K562 (cell line): ENCODE data around the gene AHNAK. TPM values are rescaled to one million over a fixed set of nuclear protein-coding genes. Genes with fewer than 3 reads are reported as not detected.
A peak's percentile ranks its signal among the peaks of the same experiment; 100 is the strongest.

Experiments
- ATAC-seq: fragments of 200-7000 bp; cut with Tn5 transposase; 3 replicates; pipeline ENCODE4 v1.9.1; 2020; ENCODE audit warnings: moderate library complexity
- BruUV-seq: library from RNA; stranded (reverse); fragments of 400-500 nt; replicated peaks from 2 replicates; lab custom pipeline; 2021; lab: Mats Ljungman, UMichigan
- CTCF ChIA-PET: fragments of 300-600 bp; formaldehyde crosslinking; extraction: SDS; loops from one replicate; lab custom pipeline; 2021; ENCODE audit warnings: low intra/inter-chr PET ratio; lab: Yijun Ruan, JAX
- POLR2A ChIA-PET: fragments of 300-600, 350-650 bp; sonication (Branson Sonifier 250); formaldehyde crosslinking; extraction: SDS; loops from one replicate; lab custom pipeline; 2021; ENCODE audit warnings: antibody characterized with exemption, inconsistent platforms; lab: Yijun Ruan, JAX
- DNase-seq, 4 experiments: peaks; one replicate each; pipeline versions ENCODE4 v3.0.0 to v3.0.0-alpha.2; 2011 to 2018; ENCODE audit warnings: low spot score in 3 of 4, mixed read lengths in 3 of 4; ENCODE audit errors: extremely low read depth in 1 of 4
- FAIRE-seq: peaks from 2 replicates; lab custom pipeline; 2011; peaks lifted over from hg19 to GRCh38; lab: Jason Lieb, UNC
- H2AFZ ChIP-seq: 2 replicates; pipeline ENCODE4 v1.6.0; 2011; ENCODE audit warnings: low read depth, low read length, control low read depth, inconsistent platforms
- H3K27ac ChIP-seq: fragments of 200-600 bp; 3 replicates; pipeline ENCODE4 v1.8.0; 2011; ENCODE audit warnings: low read depth, mild to moderate bottlenecking, control low read depth, inconsistent platforms, low read length, moderate library complexity, mixed read lengths; ENCODE audit errors: extremely low read depth
- H3K27me3 ChIP-seq, 2 experiments: fragments of 300-600 bp in 1 of 2; 2 replicates in 1 of 2; 3 replicates in 1 of 2; pipeline versions ENCODE4 v1.6.0 to v1.8.0; 2011; ENCODE audit warnings: inconsistent platforms in 2 of 2, low read length in 2 of 2, mild to moderate bottlenecking in 1 of 2, mixed read lengths in 1 of 2, moderate library complexity in 1 of 2; ENCODE audit not compliant: control insufficient read depth in 2 of 2, insufficient read depth in 2 of 2
- H3K36me3 ChIP-seq: fragments of 300-600 bp; 3 replicates; pipeline ENCODE4 v1.8.0; 2011; ENCODE audit warnings: mild to moderate bottlenecking, low read length, inconsistent platforms; ENCODE audit not compliant: control insufficient read depth, insufficient read depth
- H3K4me1 ChIP-seq, 2 experiments: fragments of 200-600 bp in 1 of 2; replicated peaks in 1 of 2; 2 replicates in 1 of 2; 3 replicates in 1 of 2; pipeline versions ENCODE4 v1.5.1 to v1.8.0; 2011; ENCODE audit warnings: inconsistent platforms in 2 of 2, low read length in 2 of 2, mild to moderate bottlenecking in 1 of 2, mixed read lengths in 1 of 2, moderate library complexity in 1 of 2; ENCODE audit not compliant: control insufficient read depth in 2 of 2, insufficient read depth in 2 of 2
- H3K4me2 ChIP-seq: 2 replicates; pipeline ENCODE4 v1.6.1; 2011; ENCODE audit warnings: low read length, control low read depth, inconsistent platforms, mixed read lengths; ENCODE audit not compliant: insufficient read depth
- H3K4me3 ChIP-seq: fragments of 200-600 bp; sonication (generic), shearing (Covaris generic); 2 replicates; pipeline ENCODE4 v1.5.1; 2016; ENCODE audit warnings: control low read depth, inconsistent platforms
- H3K79me2 ChIP-seq: fragments of 200-600 bp; 3 replicates; pipeline ENCODE4 v1.8.0; 2011; ENCODE audit warnings: low read length, inconsistent platforms; ENCODE audit not compliant: control insufficient read depth, insufficient read depth
- H3K9ac ChIP-seq, 2 experiments: 2 replicates each; pipeline versions ENCODE4 v1.6.0 to v1.6.1; 2011; ENCODE audit warnings: low read depth in 2 of 2, low read length in 2 of 2, control low read depth in 1 of 2, inconsistent platforms in 1 of 2, mild to moderate bottlenecking in 1 of 2, mixed read lengths in 1 of 2; ENCODE audit not compliant: insufficient read depth in 1 of 2
- H3K9me1 ChIP-seq: one replicate; pipeline ENCODE4 v1.6.0; 2011; ENCODE audit warnings: inconsistent platforms, mild to moderate bottlenecking, low read length, moderate library complexity; ENCODE audit not compliant: control insufficient read depth, insufficient read depth
- H3K9me3 ChIP-seq: replicated peaks from 2 replicates; pipeline ENCODE4 v1.5.1; 2011; ENCODE audit warnings: low read depth, low read length, inconsistent platforms; ENCODE audit not compliant: control insufficient read depth, insufficient read depth
- H4K20me1 ChIP-seq: replicated peaks from 2 replicates; pipeline ENCODE4 v1.6.1; 2011; ENCODE audit warnings: low read length, inconsistent platforms, mixed read lengths; ENCODE audit not compliant: control insufficient read depth, insufficient read depth
- BRD4 ChIP-seq: fragments of 200-600 bp; sonication (generic); IDR thresholded peaks from 2 replicates; pipeline ENCODE4 v1.6.1; 2017; ENCODE audit warnings: inconsistent platforms
- CREB3L1 ChIP-seq: fragments of 450-650 bp; IDR thresholded peaks from 2 replicates; pipeline ENCODE4 v1.6.1; 2014; ENCODE audit warnings: low read depth, mild to moderate bottlenecking, moderate library complexity, borderline replicate concordance
- E2F3 ChIP-seq: fragments of 250-450 bp; sonication (Bioruptor Pico); IDR thresholded peaks from 2 replicates; pipeline ENCODE4 v1.4.0; 2020; ENCODE audit warnings: mild to moderate bottlenecking
- KDM4B ChIP-seq, 2 experiments: fragments of 450-650 bp in 1 of 2; sonication (generic) in 1 of 2; IDR thresholded peaks; 2 replicates each; pipeline ENCODE4 v1.6.1; 2016 to 2017; ENCODE audit warnings: borderline replicate concordance in 2 of 2, antibody characterized with exemption in 1 of 2, low read depth in 1 of 2, mild to moderate bottlenecking in 1 of 2
- L3MBTL2 ChIP-seq: fragments of 450-650 bp; IDR thresholded peaks from 2 replicates; pipeline ENCODE4 v1.6.1; 2016; ENCODE audit warnings: mild to moderate bottlenecking, moderate library complexity
- PBX2 ChIP-seq, 2 experiments: IDR thresholded peaks in 1 of 2; conservative IDR thresholded peaks in 1 of 2; 2 replicates each; pipeline ENCODE4 v1.6.1; 2016; ENCODE audit warnings: low read depth in 2 of 2, mild to moderate bottlenecking in 1 of 2, missing compliant biosample characterization in 1 of 2, missing genetic modification characterization in 1 of 2, moderate library complexity in 1 of 2
- POLR3G ChIP-seq: IDR thresholded peaks from 2 replicates; pipeline ENCODE4 v1.6.1; 2011; ENCODE audit not compliant: insufficient read length, insufficient replicate concordance; ENCODE audit errors: extremely low read depth
- SMAD4 ChIP-seq: fragments of 250-450 bp; sonication (Bioruptor Pico); conservative IDR thresholded peaks from 2 replicates; pipeline ENCODE4 v1.8.0; 2021; ENCODE audit warnings: inconsistent platforms, mild to moderate bottlenecking, moderate library complexity
- SREBF2 ChIP-seq: sonication (generic); formaldehyde crosslinking; IDR thresholded peaks from 2 replicates; pipeline ENCODE4 v1.4.0; 2020; ENCODE audit warnings: mild to moderate bottlenecking, missing genetic modification reagents
- SRSF1 ChIP-seq: fragments of 200-400 bp; formaldehyde crosslinking; IDR thresholded peaks from 2 replicates; pipeline ENCODE4 v1.6.1; 2017; ENCODE audit warnings: mild to moderate bottlenecking, low read depth, low read length, moderate library complexity
- TAF7 ChIP-seq: fragments of 450-650 bp; IDR thresholded peaks from 2 replicates; pipeline ENCODE4 v1.6.1; 2016; ENCODE audit warnings: missing genetic modification characterization, missing compliant biosample characterization
- ZNF277 ChIP-seq: fragments of 250-450 bp; sonication (Bioruptor Pico); IDR thresholded peaks from 2 replicates; pipeline ENCODE4 v1.8.0; 2022; ENCODE audit warnings: inconsistent platforms, mild to moderate bottlenecking, moderate library complexity, borderline replicate concordance
- ZNF384 ChIP-seq: IDR thresholded peaks from 2 replicates; pipeline ENCODE4 v1.6.1; 2012; ENCODE audit warnings: low read depth, low read length, improper control_type of control experiment
- ZNF584 ChIP-seq: fragments of 200-800 bp; sonication (Bioruptor generic); IDR thresholded peaks from 2 replicates; pipeline ENCODE4 v1.6.1; 2016; ENCODE audit warnings: low read depth, mild to moderate bottlenecking, missing genetic modification characterization, missing compliant biosample characterization
- WGBS: fragments of 100-300 bp; shearing (Covaris generic); methylation state at CpG from one replicate; pipeline ENCODE4 v1.1.6; 2016; ENCODE audit warnings: low coverage, mixed read lengths; ENCODE audit not compliant: insufficient coverage; ENCODE audit errors: missing lambda C conversion rate; 5-methylcytosine and 5-hydroxymethylcytosine counted together
- in situ Hi-C: fragments of 300-500 bp; cut with MboI; formaldehyde crosslinking; loops from 4 replicates; pipeline ENCODE4 v1.15.0; 2018; ENCODE audit warnings: inconsistent platforms, mixed read lengths
- intact Hi-C: fragments of 100-400 bp; cut with micrococcal nuclease; formaldehyde crosslinking; loops from 2 replicates; pipeline ENCODE4 v1.14.2; 2022
- polyA plus RNA-seq, 8 experiments: library from polyadenylated mRNA; depleted of rRNA in 4 of 8; stranded (reverse) in 5 of 8; unstranded in 3 of 8; fragments of >200 nt; fragmentation: Nextera tagmentation in 2 of 8; fragmentation: Illumina TruSeq in 1 of 8; extraction: Ambion mirVana in 2 of 8; extraction: Trizol in 1 of 8; gene quantifications; 2 replicates each; pipeline versions ENCODE4 v1.2.1 to v1.2.3, GENCODE V29; 2011 to 2014; ENCODE audit warnings: inconsistent platforms in 1 of 8, missing spikeins in 1 of 8
- total RNA-seq, 7 experiments: library from RNA; depleted of rRNA in 6 of 7; stranded (reverse); fragments of >200 nt in 6 of 7; fragmentation: Illumina TruSeq in 2 of 7; extraction: Trizol in 2 of 7; gene quantifications; 2 replicates each; pipeline versions ENCODE4 v1.2.1 to v1.2.3, GENCODE V29; 2011 to 2021; ENCODE audit warnings: low replicate concordance in 1 of 7

The AHNAK gene
- total and polyA plus RNA-seq, 9 of the 15 experiments (the other 6 are each of a cell fraction or from before 2014, with no cell fraction given), result 1.5 to 89.7 (median 45.0) TPM

- no peaks in the 10 kb centered on the region for H3K27me3 ChIP-seq
- ChIA-PET CTCF (no interaction called here), POLR2A (interaction anchor here (0.6 to 2.8 kb wide), 18 partner anchors 9 to 181 kb away, joined by 3 to 13 read pairs (median 4); partner anchors contain the start of genes C11orf98, CSKMT, EEF1G and MTA2)
- in situ Hi-C loops, result loop anchor here (10.0 kb wide), 1 partner anchor 158 kb away; no protein-coding TSS in a partner anchor
- peak overlapping the region; percentile 94 for H2AFZ ChIP-seq
- no peaks in the 10 kb centered on the region for H3K9me1 ChIP-seq
- intact Hi-C loops, result no loop called here
- H4K20me1 ChIP-seq, result no peaks in the 10 kb centered on the region; the same call in 1 of the 2 replicates
- no peaks in the 10 kb centered on the region for H3K9me3 ChIP-seq
- H3K4me1 ChIP-seq, result peaks cover 68 to 70% of the 10 kb centered on the region in 2 experiments
- peak overlapping the region; percentile 79 for H3K27ac ChIP-seq
- ATAC-seq, result peak; percentile 85
- BruUV-seq, result no TSS peak
- H3K36me3 ChIP-seq, result peaks cover 19% of the 10 kb centered on the region; the same call in 2 of the 3 replicates
- no peaks in the 10 kb centered on the region for H3K79me2 ChIP-seq
- peak overlapping the region; percentile 74 for H3K4me2 ChIP-seq
- DNase-seq, result peak; percentile 60 to 89 (median 72)
- H3K4me3 ChIP-seq, result no peak overlapping the region
- WGBS, result 15% methylated on average over 14 of the region's 15 CpGs
- H3K9ac ChIP-seq, result peak overlapping the region; percentile 62 to 77
- peak; percentile 85 for FAIRE-seq
- peak; percentile 48 for TF ChIP-seq ZNF384
- TF ChIP-seq SRSF1, result no peak
- no peak for TF ChIP-seq PBX2 (CRISPR knock-in tag; IDR thresholded peaks at IDR 0.05; ENCODE audit: low read depth)
- 0 out of 2 replicates have a peak, but pooled peaks have one; percentile 27 for TF ChIP-seq PBX2 (tag; conservative IDR thresholded peaks at IDR 0.05; ENCODE audit: low read depth)
- TF ChIP-seq ZNF584 (CRISPR knock-in tag), result no peak
- TF ChIP-seq SMAD4 (CRISPR knock-in tag), result peak; percentile 41
- TF ChIP-seq CREB3L1, result no peak
- 0 out of 2 replicates have a peak, but pooled peaks have one; percentile 13 for TF ChIP-seq TAF7
- 0 out of 2 replicates have a peak, but pooled peaks have one; percentile 44 for TF ChIP-seq SREBF2
- TF ChIP-seq POLR3G, result no peak
- peak; percentile 82 for TF ChIP-seq L3MBTL2
- TF ChIP-seq E2F3 (CRISPR knock-in tag), result no peak
- no peak for TF ChIP-seq BRD4
- no peak for TF ChIP-seq ZNF277 (CRISPR knock-in tag)
- peak in 1 of 2 experiments; percentile 67; a peak in 1 of 4 replicates for TF ChIP-seq KDM4B (IDR thresholded peaks at IDR 0.05; ENCODE audit: borderline replicate concordance in 2 of 2, low read depth in 1 of 2)
Measured at GRCh38 chr11:62553080-62553838, 6.7 kb upstream of the AHNAK start.
